Thyroid gland (tissue), 4 donors: ENCODE results near the gene RFX8. TPM values are rescaled to one million over a fixed set of nuclear protein-coding genes. Genes with fewer than 3 reads are reported as not detected.

Experiments
- DNase-seq, 2 donors: peaks; one replicate each; pipeline ENCODE4 v3.0.0-alpha.2; 2019
- H3K27ac ChIP-seq, 3 donors: fragments of 200-600 bp; sonication (generic); 1 replicate in 2 of 3; 2 replicates in 1 of 3; pipeline ENCODE4 v1.5.1; 2016 to 2019; ENCODE audit warnings: mild to moderate bottlenecking in 1 of 3, moderate library complexity in 1 of 3
- H3K27me3 ChIP-seq: fragments of 200-600 bp; sonication (generic); one replicate; pipeline ENCODE4 v1.5.1; 2019
- H3K36me3 ChIP-seq, 2 donors: fragments of 200-600 bp; sonication (generic); one replicate each; pipeline ENCODE4 v1.5.1; 2016 to 2019
- H3K4me1 ChIP-seq, 2 donors: fragments of 200-600 bp; sonication (generic); one replicate each; pipeline ENCODE4 v1.5.1; 2017 to 2019
- H3K4me3 ChIP-seq, 3 donors: fragments of 200-600 bp; sonication (generic); replicated peaks in 1 of 3; 1 replicate in 2 of 3; 2 replicates in 1 of 3; pipeline ENCODE4 v1.5.1; 2016; ENCODE audit warnings: mild to moderate bottlenecking in 1 of 3
- H3K9me3 ChIP-seq: fragments of 200-600 bp; sonication (generic); one replicate; pipeline ENCODE4 v1.5.1; 2017
- POLR2A ChIP-seq, 2 donors: fragments of 450-650 bp; IDR thresholded peaks; one replicate each; pipeline ENCODE4 v1.6.1; 2017; ENCODE audit warnings: antibody characterized with exemption in 2 of 2, mild to moderate bottlenecking in 2 of 2, moderate library complexity in 1 of 2
- WGBS, 2 donors: methylation state at CpG; one replicate each; pipeline ENCODE4 v1.1.5; 2017; 5-methylcytosine and 5-hydroxymethylcytosine counted together
- intact Hi-C: fragments of 100-400 bp; cut with DNase I; formaldehyde crosslinking; loops from one replicate; pipeline ENCODE4 v1.15.1; 2023
- total RNA-seq, 4 donors: library from RNA; depleted of rRNA; stranded (reverse); fragments of >200 nt; gene quantifications; one replicate each; pipeline ENCODE4 v1.2.3, GENCODE V29; 2016
- TF ChIP-seq, protein P1 (sequence below), 6 experiments: fragments of 200-600 bp in 3 of 6; fragments of 450-650 bp in 3 of 6; sonication (generic) in 3 of 6; IDR thresholded peaks; one replicate each; pipeline ENCODE4 v1.5.1; 2016 to 2019; ENCODE audit warnings: antibody characterized with exemption in 6 of 6, mild to moderate bottlenecking in 2 of 6, inconsistent platforms in 1 of 6, moderate library complexity in 1 of 6

Gene RFX8
- total RNA-seq, 4 donors from 2014 or later: 1.9 TPM; not detected in 3

- 88 to 89% methylated on average over 4 of the region's 4 CpGs for whole genome bisulfite sequencing, 2 donors
- Histone ChIP-seq H3K27ac (no peak overlapping the region), H3K9me3 (no peaks in the 10 kb centered on the region), H3K4me3 (no peak overlapping the region), H3K36me3 (no peaks in the 10 kb centered on the region), H3K4me1 (no peaks in the 10 kb centered on the region), H3K27me3 (no peaks in the 10 kb centered on the region)
- no peak for DNase-seq
- intact Hi-C loops: no loop called here
- TF ChIP-seq POLR2A (IDR thresholded peaks at IDR 0.05): no peak
These were observed 105.8 kb downstream of the RFX8 start for GRCh38 chr2:101369100-101369499.

DNA sequence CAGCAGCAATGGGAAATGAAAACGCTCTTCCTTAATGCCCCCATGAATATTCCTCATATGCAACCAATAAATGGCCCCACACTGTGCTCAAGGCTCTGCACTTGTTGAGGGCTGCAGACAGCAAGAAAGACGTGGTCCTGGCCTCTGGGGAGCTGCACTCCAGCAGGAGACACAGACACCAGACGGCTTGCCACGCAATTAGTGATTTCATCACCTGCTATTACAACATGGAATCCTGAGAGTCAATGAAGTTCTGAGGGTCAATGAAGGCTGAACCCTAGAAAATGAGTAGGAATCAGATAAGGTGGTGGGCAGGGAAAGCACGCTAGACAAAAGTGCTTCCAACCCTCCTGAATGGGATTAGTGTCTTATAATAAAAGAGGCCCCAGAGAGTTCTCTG is 106.5 kb downstream of the RFX8 start:
- no peaks in the 10 kb centered on the region for H3K27me3 ChIP-seq
- no peaks in the 10 kb centered on the region for H3K9me3 ChIP-seq
- intact Hi-C loops: no loop called here
- H3K36me3 ChIP-seq: no peaks in the 10 kb centered on the region
- 79 to 90% methylated on average over 5 of the region's 5 CpGs for WGBS, 2 donors
- no peaks in the 10 kb centered on the region for H3K4me1 ChIP-seq
- no peak for DNase-seq
- no peak overlapping the region for H3K27ac ChIP-seq
- no peak overlapping the region for H3K4me3 ChIP-seq
- TF ChIP-seq, protein P1, sequence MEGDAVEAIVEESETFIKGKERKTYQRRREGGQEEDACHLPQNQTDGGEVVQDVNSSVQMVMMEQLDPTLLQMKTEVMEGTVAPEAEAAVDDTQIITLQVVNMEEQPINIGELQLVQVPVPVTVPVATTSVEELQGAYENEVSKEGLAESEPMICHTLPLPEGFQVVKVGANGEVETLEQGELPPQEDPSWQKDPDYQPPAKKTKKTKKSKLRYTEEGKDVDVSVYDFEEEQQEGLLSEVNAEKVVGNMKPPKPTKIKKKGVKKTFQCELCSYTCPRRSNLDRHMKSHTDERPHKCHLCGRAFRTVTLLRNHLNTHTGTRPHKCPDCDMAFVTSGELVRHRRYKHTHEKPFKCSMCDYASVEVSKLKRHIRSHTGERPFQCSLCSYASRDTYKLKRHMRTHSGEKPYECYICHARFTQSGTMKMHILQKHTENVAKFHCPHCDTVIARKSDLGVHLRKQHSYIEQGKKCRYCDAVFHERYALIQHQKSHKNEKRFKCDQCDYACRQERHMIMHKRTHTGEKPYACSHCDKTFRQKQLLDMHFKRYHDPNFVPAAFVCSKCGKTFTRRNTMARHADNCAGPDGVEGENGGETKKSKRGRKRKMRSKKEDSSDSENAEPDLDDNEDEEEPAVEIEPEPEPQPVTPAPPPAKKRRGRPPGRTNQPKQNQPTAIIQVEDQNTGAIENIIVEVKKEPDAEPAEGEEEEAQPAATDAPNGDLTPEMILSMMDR (IDR thresholded peaks at IDR 0.05): no peak
- no peak for TF ChIP-seq POLR2A (IDR thresholded peaks at IDR 0.05)

GRCh38 chr2:101367508-101367907 is 107.4 kb downstream of the RFX8 start:
- WGBS, 2 donors: 89 to 90% methylated on average over 5 of the region's 5 CpGs
- intact Hi-C loops: no loop called here
- Histone ChIP-seq H3K36me3 (no peaks in the 10 kb centered on the region), H3K4me3 (no peak overlapping the region), H3K9me3 (no peaks in the 10 kb centered on the region), H3K27ac (no peak overlapping the region), H3K4me1 (no peaks in the 10 kb centered on the region), H3K27me3 (no peaks in the 10 kb centered on the region)
- TF ChIP-seq, protein P1 (IDR thresholded peaks at IDR 0.05): no peak
- TF ChIP-seq POLR2A (IDR thresholded peaks at IDR 0.05): no peak
- no peak for DNase-seq

DNA sequence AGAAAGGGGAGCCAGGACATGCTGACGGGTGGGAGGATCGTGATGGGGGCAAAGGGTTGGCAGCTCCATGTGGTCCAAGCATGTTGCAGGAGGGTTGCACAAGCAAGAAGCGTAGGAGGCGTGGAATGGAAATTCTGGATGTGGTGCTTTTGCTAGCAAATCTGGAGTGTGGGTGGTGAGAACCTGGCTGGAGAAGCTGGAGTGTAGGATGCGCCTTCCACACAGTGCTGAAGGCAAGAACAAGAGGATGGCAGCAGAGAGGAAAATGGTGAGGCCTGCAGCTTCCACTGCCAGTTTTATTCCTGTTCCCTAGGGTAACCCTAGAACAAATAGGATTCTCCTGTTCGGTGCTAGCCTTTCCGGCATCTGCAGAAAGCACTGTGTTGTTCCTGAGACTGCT is 110.0 kb downstream of the RFX8 start:
- 90 to 95% methylated on average over 7 of the region's 7 CpGs for WGBS, 2 donors
- Histone ChIP-seq H3K27me3 (no peaks in the 10 kb centered on the region), H3K36me3 (no peaks in the 10 kb centered on the region), H3K4me1 (no peaks in the 10 kb centered on the region), H3K27ac (no peak overlapping the region), H3K4me3 (no peak overlapping the region), H3K9me3 (no peaks in the 10 kb centered on the region)
- intact Hi-C loops: no loop called here
- TF ChIP-seq, protein P1 (IDR thresholded peaks at IDR 0.05): no peak
- TF ChIP-seq POLR2A (IDR thresholded peaks at IDR 0.05): no peak
- DNase-seq: no peak

- H3K9me3 ChIP-seq: no peaks in the 10 kb centered on the region
- no peak overlapping the region for H3K4me3 ChIP-seq
- WGBS, 2 donors: 65 to 83% methylated on average over 2 to 4 of the region's 4 CpGs
- no peak for DNase-seq
- H3K36me3 ChIP-seq: no peaks in the 10 kb centered on the region
- intact Hi-C loops: no loop called here
- H3K27me3 ChIP-seq: no peaks in the 10 kb centered on the region
- no peaks in the 10 kb centered on the region for H3K4me1 ChIP-seq
- no peak for TF ChIP-seq POLR2A (IDR thresholded peaks at IDR 0.05)
- TF ChIP-seq, protein P1 (IDR thresholded peaks at IDR 0.05): no peak
- no peak overlapping the region for H3K27ac ChIP-seq
These were observed 112.1 kb downstream of the RFX8 start for GRCh38 chr2:101362777-101363176.

- Histone ChIP-seq H3K36me3 (no peaks in the 10 kb centered on the region), H3K27me3 (no peaks in the 10 kb centered on the region), H3K4me3 (no peak overlapping the region), H3K9me3 (no peaks in the 10 kb centered on the region), H3K27ac (no peak overlapping the region), H3K4me1 (no peaks in the 10 kb centered on the region)
- intact Hi-C loops: no loop called here
- WGBS, 2 donors: 86 to 91% methylated on average over 3 of the region's 3 CpGs
- TF ChIP-seq POLR2A (IDR thresholded peaks at IDR 0.05): no peak
- TF ChIP-seq, protein P1 (IDR thresholded peaks at IDR 0.05): no peak
- DNase-seq: no peak
These were observed 112.6 kb downstream of the RFX8 start for GRCh38 chr2:101362316-101362715.
